ENCODE data around the gene SELENBP1. TPM values are rescaled to one million over a fixed set of nuclear protein-coding genes. Genes with fewer than 3 reads are reported as not detected.
A peak's percentile ranks its signal among the peaks of the same experiment; 100 is the strongest.

Gene SELENBP1
- 56.2 and 57.0 TPM in 2 replicates for total RNA-seq
- long read RNA-seq, transcript SELENBP1-218 (11 exons, 1,963 nt) = minor isoform, 30 of 219 reads
- long read RNA-seq, transcript SELENBP1-214 (10 exons, 2,128 nt) = minor isoform, 19 of 219 reads
- long read RNA-seq, transcript SELENBP1-201 (12 exons, 1,752 nt) = major isoform, 129 of 219 reads
- long read RNA-seq, partial matches to known transcripts = 9 of 219 reads
- long read RNA-seq, other reads (novel, unspliced or antisense) = 25 of 219 reads

GRCh38 chr1:151372058-151372934 is at the start of gene SELENBP1:
Gene SELENBP1 (minus strand): TSS chr1:151372705. CDS start chr1:151372641, 64 bp downstream.
- Mint-ChIP-seq H3K9me3 (ENCODE audit: low read depth) (no peaks in the 10 kb centered on the region), H3K4me1 (ENCODE audit: low read depth) (peaks cover 18% of the 10 kb centered on the region), H3K4me3 (ENCODE audit: low read depth) (peak within 1 kb of the TSS; percentile 75), H3K27me3 (no peaks in the 10 kb centered on the region), H3K27ac (peak within 1 kb of the TSS; percentile 93), H3K36me3 (ENCODE audit: insufficient read depth) (peaks cover 3% of the 10 kb centered on the region)
- peak; percentile 34 for DNase-seq (ENCODE audit: low spot score, unreplicated experiment)
- TF ChIP-seq, protein P1, sequence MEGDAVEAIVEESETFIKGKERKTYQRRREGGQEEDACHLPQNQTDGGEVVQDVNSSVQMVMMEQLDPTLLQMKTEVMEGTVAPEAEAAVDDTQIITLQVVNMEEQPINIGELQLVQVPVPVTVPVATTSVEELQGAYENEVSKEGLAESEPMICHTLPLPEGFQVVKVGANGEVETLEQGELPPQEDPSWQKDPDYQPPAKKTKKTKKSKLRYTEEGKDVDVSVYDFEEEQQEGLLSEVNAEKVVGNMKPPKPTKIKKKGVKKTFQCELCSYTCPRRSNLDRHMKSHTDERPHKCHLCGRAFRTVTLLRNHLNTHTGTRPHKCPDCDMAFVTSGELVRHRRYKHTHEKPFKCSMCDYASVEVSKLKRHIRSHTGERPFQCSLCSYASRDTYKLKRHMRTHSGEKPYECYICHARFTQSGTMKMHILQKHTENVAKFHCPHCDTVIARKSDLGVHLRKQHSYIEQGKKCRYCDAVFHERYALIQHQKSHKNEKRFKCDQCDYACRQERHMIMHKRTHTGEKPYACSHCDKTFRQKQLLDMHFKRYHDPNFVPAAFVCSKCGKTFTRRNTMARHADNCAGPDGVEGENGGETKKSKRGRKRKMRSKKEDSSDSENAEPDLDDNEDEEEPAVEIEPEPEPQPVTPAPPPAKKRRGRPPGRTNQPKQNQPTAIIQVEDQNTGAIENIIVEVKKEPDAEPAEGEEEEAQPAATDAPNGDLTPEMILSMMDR (IDR thresholded peaks at IDR 0.05; ENCODE audit: unreplicated experiment) = no peak

- TF ChIP-seq, protein P1 (IDR thresholded peaks at IDR 0.05; ENCODE audit: unreplicated experiment) = no peak
- no peaks in the 10 kb centered on the region for H3K4me1 Mint-ChIP-seq (ENCODE audit: low read depth)
- no peaks in the 10 kb centered on the region for H3K27me3 Mint-ChIP-seq
- no peak for DNase-seq (ENCODE audit: low spot score, unreplicated experiment)
- H3K27ac Mint-ChIP-seq = peak overlapping the region; percentile 69
- H3K36me3 Mint-ChIP-seq (ENCODE audit: insufficient read depth) = peaks cover 30% of the 10 kb centered on the region
- H3K9me3 Mint-ChIP-seq (ENCODE audit: low read depth) = no peaks in the 10 kb centered on the region
- H3K4me3 Mint-ChIP-seq (ENCODE audit: low read depth) = no peak overlapping the region
Measured at GRCh38 chr1:151419819-151420218, 47.3 kb upstream of the SELENBP1 start.

- Mint-ChIP-seq H3K27ac (peak overlapping the region; percentile 53), H3K9me3 (ENCODE audit: low read depth) (no peaks in the 10 kb centered on the region), H3K4me1 (ENCODE audit: low read depth) (no peaks in the 10 kb centered on the region), H3K36me3 (ENCODE audit: insufficient read depth) (peaks cover 26% of the 10 kb centered on the region), H3K4me3 (ENCODE audit: low read depth) (no peak overlapping the region), H3K27me3 (no peaks in the 10 kb centered on the region)
- TF ChIP-seq, protein P1 (IDR thresholded peaks at IDR 0.05; ENCODE audit: unreplicated experiment) = no peak
- DNase-seq (ENCODE audit: low spot score, unreplicated experiment) = no peak
Measured at GRCh38 chr1:151418081-151418480, 45.6 kb upstream of the SELENBP1 start.

- no peaks in the 10 kb centered on the region for H3K27me3 Mint-ChIP-seq
- TF ChIP-seq, protein P1 (IDR thresholded peaks at IDR 0.05; ENCODE audit: unreplicated experiment) = no peak
- H3K4me3 Mint-ChIP-seq (ENCODE audit: low read depth) = no peak overlapping the region
- DNase-seq (ENCODE audit: low spot score, unreplicated experiment) = no peak
- no peaks in the 10 kb centered on the region for H3K4me1 Mint-ChIP-seq (ENCODE audit: low read depth)
- H3K9me3 Mint-ChIP-seq (ENCODE audit: low read depth) = no peaks in the 10 kb centered on the region
- peaks cover 29% of the 10 kb centered on the region for H3K36me3 Mint-ChIP-seq (ENCODE audit: insufficient read depth)
- H3K27ac Mint-ChIP-seq = no peak overlapping the region
Measured at GRCh38 chr1:151416231-151416630, 43.7 kb upstream of the SELENBP1 start.

- Mint-ChIP-seq H3K36me3 (ENCODE audit: insufficient read depth) (peaks cover 34% of the 10 kb centered on the region), H3K4me3 (ENCODE audit: low read depth) (no peak overlapping the region), H3K4me1 (ENCODE audit: low read depth) (no peaks in the 10 kb centered on the region), H3K9me3 (ENCODE audit: low read depth) (no peaks in the 10 kb centered on the region), H3K27ac (no peak overlapping the region), H3K27me3 (no peaks in the 10 kb centered on the region)
- DNase-seq (ENCODE audit: low spot score, unreplicated experiment) = no peak
- TF ChIP-seq, protein P1 (IDR thresholded peaks at IDR 0.05; ENCODE audit: unreplicated experiment) = no peak
Measured at GRCh38 chr1:151411884-151412283, 39.4 kb upstream of the SELENBP1 start.
